Measurements from ENCODE around the gene TRAPPC4. TPM values are rescaled to one million over a fixed set of nuclear protein-coding genes. Genes with fewer than 3 reads are reported as not detected.
A peak's percentile ranks its signal among the peaks of the same experiment; 100 is the strongest.
"Not testable (repeated sequence)": the region's sequence is repeated elsewhere in the genome, so short reads cannot be mapped to it uniquely, and the experiment has no call there.

The TRAPPC4 gene
- total RNA-seq, 1 donor from 2014 or later, result 30.7 TPM

DNA sequence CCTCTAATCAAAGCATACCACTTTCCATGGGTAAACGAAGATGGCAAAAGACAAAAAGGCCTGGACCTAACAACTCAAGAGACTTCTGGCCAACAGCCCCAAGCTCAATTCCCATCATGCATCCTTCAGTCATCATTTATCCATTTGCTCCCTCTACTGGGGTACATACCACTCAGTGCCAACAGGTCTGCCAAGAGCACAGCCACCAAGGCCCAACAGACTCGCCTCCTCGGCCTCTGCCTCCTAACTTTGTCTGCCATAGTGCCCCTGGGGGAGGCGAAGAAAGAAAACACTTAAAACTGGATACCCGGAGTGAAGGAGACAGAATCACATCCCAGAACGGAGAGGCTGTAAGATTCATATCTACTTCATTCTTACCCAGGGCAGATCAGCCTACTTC is 37.3 kb downstream of the TRAPPC4 start:
- DNase-seq (no peak), ATAC-seq (ENCODE audit: poor library complexity) (no peak)
- intact Hi-C loops (cut with DNase I), result no loop called here

DNA sequence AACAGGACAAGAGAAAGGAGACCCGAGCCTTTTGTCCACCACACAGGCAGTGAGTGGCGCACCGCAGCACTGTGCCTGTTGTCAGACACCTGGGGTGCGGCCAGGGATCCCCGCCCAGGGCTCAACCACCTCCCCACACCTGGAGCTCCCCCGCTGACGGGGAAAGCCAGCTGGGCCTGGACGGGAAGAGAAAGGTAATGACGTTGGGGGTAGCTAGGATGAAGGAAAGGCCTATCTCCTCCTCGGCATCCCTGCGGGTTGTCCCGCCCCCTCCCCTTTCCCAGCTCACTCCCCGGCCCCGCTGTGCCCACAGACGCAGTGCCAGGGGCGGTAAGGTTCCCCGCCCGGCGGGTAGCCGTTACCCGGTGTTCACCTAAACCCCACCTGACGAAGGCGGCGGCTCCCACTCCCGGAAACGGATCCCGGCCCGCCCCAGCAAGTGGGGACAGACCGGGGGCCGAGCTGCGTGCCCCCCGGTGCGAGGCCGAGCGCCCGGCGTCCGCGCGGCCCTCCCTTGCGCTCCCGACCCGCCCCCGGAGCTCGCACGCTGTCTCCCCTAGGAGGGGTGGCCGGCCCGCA is 37.9 kb downstream of the TRAPPC4 start:
- intact Hi-C loops (cut with DNase I), result no loop called here
- DNase-seq, result no peak
- ATAC-seq (ENCODE audit: poor library complexity), result peak; percentile 9

DNA sequence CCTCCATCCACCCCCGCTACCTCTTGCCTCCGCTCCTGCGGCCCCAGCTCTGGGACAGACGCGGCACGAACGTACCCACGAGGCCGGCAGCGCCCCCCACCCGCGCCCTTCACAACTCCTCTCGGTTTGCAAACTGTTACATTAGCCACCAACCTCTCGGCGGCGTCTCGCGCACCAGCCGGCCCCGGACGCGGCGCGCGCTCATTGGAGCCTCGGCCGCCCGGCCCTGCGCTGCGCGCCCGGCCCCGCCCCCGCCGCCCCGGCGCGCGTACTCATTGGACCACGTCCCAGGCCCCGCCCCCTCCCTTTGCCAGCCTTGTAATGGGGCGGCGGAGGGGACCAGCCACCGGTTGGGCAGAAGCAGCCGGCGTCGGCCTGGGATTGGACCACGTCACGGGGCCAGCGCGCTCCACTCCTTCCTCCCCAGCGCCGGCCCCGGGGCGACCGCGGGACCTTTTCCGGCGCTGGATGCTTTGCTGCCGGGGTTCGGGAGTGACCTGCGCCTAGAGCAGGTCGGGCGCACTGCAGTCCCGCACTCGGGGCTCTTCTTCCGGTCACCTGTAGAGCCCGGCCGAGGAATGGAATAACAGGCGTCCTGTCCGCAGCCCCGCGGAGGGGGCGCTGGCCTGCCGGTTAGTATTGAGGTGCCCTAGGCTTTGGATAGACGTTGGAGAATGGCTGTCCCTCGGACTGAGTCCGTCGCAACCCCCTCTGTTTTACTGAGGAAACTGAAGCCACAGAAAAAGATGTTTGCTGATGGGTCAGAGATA is 38.6 kb downstream of the TRAPPC4 start, which contains the start of gene HYOU1:
Gene HYOU1, minus strand, starts transcription at position 206 of the 770 bp plus-strand sequence. CDS start 1,045 bp downstream, outside the sequence.
- ATAC-seq (ENCODE audit: poor library complexity) (peak; percentile 97), DNase-seq (peak; percentile 99)
- intact Hi-C loops (cut with DNase I), result no loop called here

DNA sequence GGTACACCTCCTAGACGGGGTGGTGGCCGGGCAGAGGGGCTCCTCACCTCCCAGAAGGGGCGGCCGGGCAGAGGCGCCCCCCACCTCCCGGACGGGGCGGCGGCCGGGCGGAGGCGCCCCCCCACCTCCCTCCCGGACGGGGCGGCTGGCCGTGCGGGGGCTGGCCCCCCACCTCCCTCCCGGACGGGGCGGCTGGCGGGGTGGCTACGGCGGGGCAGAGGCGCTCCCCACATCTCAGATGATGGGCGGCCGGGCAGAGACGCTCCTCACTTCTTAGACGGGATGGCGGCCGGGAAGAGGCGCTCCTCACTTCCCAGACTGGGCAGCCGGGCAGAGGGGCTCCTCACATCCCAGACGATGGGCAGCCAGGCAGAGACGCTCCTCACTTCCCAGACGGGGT is 40.6 kb downstream of the TRAPPC4 start:
- intact Hi-C loops (cut with DNase I); DNase-seq; ATAC-seq (ENCODE audit: poor library complexity): not testable (repeated sequence)

DNA sequence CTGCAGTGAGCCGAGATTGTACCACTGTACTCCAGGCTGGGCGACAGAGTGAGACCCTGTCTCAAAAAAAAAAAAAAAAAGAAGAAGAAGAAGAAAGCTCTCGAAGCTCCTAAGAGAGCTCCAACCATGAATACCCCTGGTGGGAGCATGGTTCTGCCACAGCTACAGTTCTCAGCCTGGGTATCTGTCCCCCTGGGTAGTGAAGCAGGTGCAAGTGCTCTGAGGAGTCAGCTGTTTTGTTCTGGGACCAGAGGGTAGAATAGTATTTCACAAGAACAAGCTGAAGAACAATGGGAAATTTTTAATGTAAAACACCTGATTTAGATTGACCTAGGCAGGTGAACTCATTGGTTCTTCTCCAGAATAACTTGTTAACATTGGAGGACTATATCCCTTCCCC is 42.7 kb downstream of the TRAPPC4 start:
- intact Hi-C loops (cut with DNase I), result no loop called here
- no peak for DNase-seq
- no peak for ATAC-seq (ENCODE audit: poor library complexity)

DNA sequence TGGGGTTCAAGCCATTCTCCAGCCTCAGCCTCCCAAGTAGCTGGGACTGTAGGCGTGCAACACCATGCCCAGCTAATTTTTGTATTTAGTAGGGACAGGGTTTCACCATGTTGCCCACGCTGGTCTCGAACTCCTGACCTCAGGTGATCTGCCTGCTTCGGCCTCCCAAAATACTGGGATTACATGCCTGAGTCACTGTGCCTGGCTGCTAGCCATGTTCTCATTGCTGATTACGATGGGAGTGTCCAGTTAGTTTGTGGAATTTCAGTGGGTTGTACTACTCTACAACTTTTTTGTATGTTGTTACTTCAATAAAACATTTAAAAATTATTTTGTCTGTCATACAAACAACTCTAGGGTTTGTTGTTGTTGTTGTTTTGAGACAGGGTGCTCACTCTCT is 44.2 kb downstream of the TRAPPC4 start:
- intact Hi-C loops (cut with DNase I), result no loop called here
- no peak for DNase-seq
- ATAC-seq (ENCODE audit: poor library complexity), result no peak

DNA sequence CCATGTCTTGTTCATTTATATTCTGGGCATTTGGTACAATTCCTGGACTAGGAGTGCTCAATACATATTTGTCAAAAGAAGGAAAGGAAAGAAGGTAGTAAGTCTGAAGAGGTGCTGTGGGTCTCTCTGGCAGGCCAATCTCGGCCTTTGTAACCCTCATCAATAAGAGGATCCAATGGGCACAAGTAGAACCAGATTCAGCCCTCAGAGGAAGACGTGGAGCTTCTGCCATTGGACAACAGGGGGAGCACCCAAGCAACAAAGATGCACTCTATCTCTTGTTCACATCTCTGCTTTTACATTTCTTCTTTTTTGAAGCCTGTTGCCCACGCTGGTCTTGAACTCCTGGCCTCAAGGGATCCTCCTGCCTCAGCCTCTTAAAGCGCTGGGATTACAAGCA is 46.8 kb downstream of the TRAPPC4 start:
- no peak for ATAC-seq (ENCODE audit: poor library complexity)
- intact Hi-C loops (cut with DNase I), result no loop called here
- no peak for DNase-seq

DNA sequence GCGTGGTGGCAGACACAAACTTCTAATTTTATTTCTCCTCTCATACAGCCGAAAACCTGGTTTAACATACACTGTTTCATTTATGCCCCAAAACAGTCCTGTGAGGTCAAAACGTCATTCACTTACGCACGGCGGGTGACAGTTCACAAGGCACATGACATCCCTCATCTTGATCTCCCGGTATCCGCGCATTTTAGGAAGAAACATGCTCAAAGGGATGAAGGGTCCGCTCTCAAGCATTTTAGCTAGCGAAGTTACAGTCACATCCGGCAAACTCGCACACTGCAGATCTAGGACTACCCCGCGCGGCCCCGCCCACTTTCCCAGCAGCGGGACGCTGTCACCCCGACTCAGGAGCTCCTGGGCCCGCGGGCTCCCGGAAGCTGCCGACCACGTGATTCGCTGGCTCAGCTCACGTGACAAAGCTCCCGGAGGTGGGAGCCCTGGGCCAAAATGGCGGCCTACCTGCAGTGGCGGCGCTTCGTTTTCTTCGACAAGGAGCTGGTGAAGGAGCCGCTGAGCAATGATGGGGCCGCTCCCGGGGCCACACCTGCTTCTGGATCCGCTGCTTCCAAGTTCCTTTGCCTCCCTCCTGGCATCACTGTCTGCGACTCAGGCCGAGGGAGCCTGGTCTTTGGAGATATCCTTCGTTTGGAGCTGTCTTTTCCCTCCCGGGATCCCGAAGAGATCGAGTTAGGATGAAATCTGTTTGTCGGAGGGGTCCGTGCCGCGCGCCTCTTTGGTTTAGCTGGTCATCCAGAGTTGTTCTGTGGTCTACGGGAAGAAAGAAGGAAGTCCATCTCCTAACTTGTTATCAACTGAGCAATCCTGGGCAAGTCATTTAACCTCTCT is 49.0 kb downstream of the TRAPPC4 start, which contains the start of gene VPS11:
Gene VPS11, plus strand, starts transcription at position 448 of the 852 bp plus-strand sequence. Its CDS starts 6 bp downstream, at position 454.
- intact Hi-C loops (cut with DNase I), result no loop called here
- peak; percentile 99 for ATAC-seq (ENCODE audit: poor library complexity)
- peak; percentile 99 for DNase-seq

Small RNAs within 50 kb of the gene (microRNA-seq; reads per million reads assigned to microRNA genes)
- not detected for gene MIR3656

Other genes with a start within 250 kb of the TRAPPC4 start
- gene DDX6, start 227.6 kb upstream of the TRAPPC4 start, total RNA-seq, result 117 TPM
- not detected for gene CXCR5, start 134.9 kb upstream of the TRAPPC4 start, total RNA-seq
- gene BCL9L, start 92.8 kb upstream of the TRAPPC4 start, total RNA-seq, result 36.6 TPM
- not detected for gene UPK2, start 62.5 kb upstream of the TRAPPC4 start, total RNA-seq
- gene FOXR1, start 47.0 kb upstream of the TRAPPC4 start, total RNA-seq, result not detected
- 10.0 TPM for gene CENATAC, start 20.6 kb upstream of the TRAPPC4 start, total RNA-seq
- 827 TPM for gene RPS25, start 423 bp upstream of the TRAPPC4 start, total RNA-seq
- 7.1 TPM for gene SLC37A4, start 12.1 kb downstream of the TRAPPC4 start, total RNA-seq
- 63.5 TPM for gene HYOU1, start 38.4 kb downstream of the TRAPPC4 start, total RNA-seq
- 19.8 TPM for gene VPS11, start 49.1 kb downstream of the TRAPPC4 start, total RNA-seq
- 22.1 TPM for gene HMBS, start 66.1 kb downstream of the TRAPPC4 start, total RNA-seq
- 18.2 TPM for gene DPAGT1, start 83.1 kb downstream of the TRAPPC4 start, total RNA-seq
- 9.6 TPM for gene C2CD2L, start 88.6 kb downstream of the TRAPPC4 start, total RNA-seq
- 13.3 TPM for gene HINFP, start 102.8 kb downstream of the TRAPPC4 start, total RNA-seq
- gene ABCG4, start 130.3 kb downstream of the TRAPPC4 start, total RNA-seq, result 1.5 TPM
- 34.0 TPM for gene NLRX1, start 150.0 kb downstream of the TRAPPC4 start, total RNA-seq
- not detected for gene NHERF4, start 166.7 kb downstream of the TRAPPC4 start, total RNA-seq
- 6.5 TPM for gene CBL, start 187.6 kb downstream of the TRAPPC4 start, total RNA-seq